Raji (cell line): ENCODE results near the gene MXD1.

Experiments
- POLR2A ChIP-seq: IDR thresholded peaks from 2 replicates; pipeline ENCODE4 v1.6.1; 2011; ENCODE audit warnings: low read depth, low read length, control low read depth; ENCODE audit not compliant: insufficient read depth

Gene MXD1

GRCh38 chr2:69979902-69980807 is 65.2 kb downstream of the MXD1 start:
- no peak for TF ChIP-seq POLR2A

GRCh38 chr2:69983392-69983966 is 68.6 kb downstream of the MXD1 start:
- no peak for TF ChIP-seq POLR2A

GRCh38 chr2:69985216-69985615 is 70.3 kb downstream of the MXD1 start:
- no peak for TF ChIP-seq POLR2A

- TF ChIP-seq POLR2A, result no peak
Measured at GRCh38 chr2:69985688-69986087, 70.8 kb downstream of the MXD1 start.

- TF ChIP-seq POLR2A, result no peak
Measured at GRCh38 chr2:69986691-69987090, 71.8 kb downstream of the MXD1 start.

- no peak for TF ChIP-seq POLR2A
Measured at GRCh38 chr2:69988086-69988635, 73.3 kb downstream of the MXD1 start.

GRCh38 chr2:69989009-69989408 is 74.1 kb downstream of the MXD1 start:
- TF ChIP-seq POLR2A, result no peak

- no peak for TF ChIP-seq POLR2A
Measured at GRCh38 chr2:69989441-69990105, 74.7 kb downstream of the MXD1 start.
